GM18519 (cell line): ENCODE data around the gene IGSF3.
"Not testable (repeated sequence)": the region's sequence is repeated elsewhere in the genome, so short reads cannot be mapped to it uniquely, and the experiment has no call there.

ENCODE experiments used
- ATAC-seq: cut with Tn5 transposase; IDR thresholded peaks from one replicate; pipeline ENCODE4 v1.9.1; 2021; ENCODE audit warnings: mild to moderate bottlenecking, moderate library complexity; ENCODE audit not compliant: unreplicated experiment, low FRiP score

IGSF3 gene

GRCh38 chr1:116603646-116604045 is 63.9 kb downstream of the IGSF3 start:
- ATAC-seq: not testable (repeated sequence)

DNA sequence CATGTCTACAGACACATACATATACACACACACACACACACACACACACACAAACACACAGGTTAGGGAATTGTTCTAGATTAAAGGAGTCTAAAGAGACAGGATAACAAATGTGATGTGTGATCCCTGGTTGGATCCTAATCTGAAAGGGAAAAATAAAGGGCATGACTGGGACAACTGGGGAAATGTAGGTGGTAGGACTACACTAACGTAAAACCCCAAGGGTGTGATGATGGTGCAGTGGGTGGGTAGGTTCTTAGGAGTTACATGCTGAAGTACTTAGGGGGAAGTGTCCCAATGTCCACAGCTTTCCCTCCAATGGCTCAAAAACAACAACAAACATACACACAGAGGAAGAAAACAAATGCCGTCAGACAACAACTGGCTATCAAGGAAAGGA is 68.2 kb downstream of the IGSF3 start:
- ATAC-seq: not testable (repeated sequence)

DNA sequence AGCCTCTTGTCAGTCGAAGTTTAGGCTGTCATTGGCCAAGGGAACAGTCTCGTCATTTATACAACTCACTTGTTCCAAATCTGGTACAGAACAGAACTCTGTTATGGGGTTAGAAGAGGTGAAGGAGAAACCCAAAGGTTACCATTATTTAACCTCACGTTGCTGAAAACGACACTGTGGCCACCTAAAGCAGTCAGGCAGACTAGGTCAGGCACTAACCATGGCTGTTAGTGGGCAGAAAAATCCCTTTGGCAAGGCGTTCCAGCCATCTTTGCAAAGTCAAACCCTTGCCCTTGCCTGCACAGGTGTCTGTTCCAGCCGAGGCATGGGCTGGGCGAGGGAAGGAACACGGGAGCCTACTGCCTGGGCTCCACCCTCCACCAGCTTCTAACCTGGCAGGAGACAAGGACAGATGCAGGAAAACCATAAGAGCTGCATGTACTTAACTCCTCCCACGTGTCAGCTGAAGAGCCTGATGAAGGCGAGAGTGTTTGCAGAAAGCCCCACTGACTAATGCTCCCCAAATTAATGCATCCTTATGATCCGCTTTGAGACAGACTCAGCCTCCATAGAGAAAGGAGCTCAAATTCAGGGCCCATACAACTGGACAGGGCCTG is 69.0 kb downstream of the IGSF3 start:
- ATAC-seq: not testable (repeated sequence)

- peak; percentile 60 for ATAC-seq
These were observed 70.1 kb downstream of the IGSF3 start for GRCh38 chr1:116597388-116597787.

DNA sequence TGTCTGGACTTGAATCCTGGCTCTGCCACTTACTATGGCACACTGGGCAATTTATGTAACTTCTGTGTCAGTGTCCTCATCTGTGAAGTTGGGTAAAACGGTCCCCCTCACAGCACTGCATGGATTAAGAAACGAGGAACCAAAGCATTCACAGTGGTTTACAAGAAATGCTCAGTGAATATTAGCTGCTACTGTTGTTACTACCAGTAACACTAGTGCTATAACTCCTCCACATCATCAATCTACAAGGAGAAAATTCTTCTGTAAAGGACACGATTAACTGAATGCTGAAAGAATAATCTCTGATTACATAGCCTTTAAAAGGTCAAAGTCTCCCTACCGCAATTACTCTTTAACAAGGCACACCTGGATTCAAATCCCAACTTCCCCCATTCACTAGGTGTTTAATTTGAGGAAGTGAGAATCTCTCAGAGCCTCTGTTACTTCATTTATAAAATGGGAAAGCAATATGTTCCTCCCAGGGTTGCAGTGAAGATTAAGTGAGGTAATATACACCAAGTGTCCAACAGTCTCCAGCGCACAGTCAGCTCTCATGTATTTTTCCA is 70.7 kb downstream of the IGSF3 start:
- ATAC-seq: not testable (repeated sequence)

GRCh38 chr1:116595946-116596741 is 71.4 kb downstream of the IGSF3 start:
- not testable (repeated sequence) for ATAC-seq

DNA sequence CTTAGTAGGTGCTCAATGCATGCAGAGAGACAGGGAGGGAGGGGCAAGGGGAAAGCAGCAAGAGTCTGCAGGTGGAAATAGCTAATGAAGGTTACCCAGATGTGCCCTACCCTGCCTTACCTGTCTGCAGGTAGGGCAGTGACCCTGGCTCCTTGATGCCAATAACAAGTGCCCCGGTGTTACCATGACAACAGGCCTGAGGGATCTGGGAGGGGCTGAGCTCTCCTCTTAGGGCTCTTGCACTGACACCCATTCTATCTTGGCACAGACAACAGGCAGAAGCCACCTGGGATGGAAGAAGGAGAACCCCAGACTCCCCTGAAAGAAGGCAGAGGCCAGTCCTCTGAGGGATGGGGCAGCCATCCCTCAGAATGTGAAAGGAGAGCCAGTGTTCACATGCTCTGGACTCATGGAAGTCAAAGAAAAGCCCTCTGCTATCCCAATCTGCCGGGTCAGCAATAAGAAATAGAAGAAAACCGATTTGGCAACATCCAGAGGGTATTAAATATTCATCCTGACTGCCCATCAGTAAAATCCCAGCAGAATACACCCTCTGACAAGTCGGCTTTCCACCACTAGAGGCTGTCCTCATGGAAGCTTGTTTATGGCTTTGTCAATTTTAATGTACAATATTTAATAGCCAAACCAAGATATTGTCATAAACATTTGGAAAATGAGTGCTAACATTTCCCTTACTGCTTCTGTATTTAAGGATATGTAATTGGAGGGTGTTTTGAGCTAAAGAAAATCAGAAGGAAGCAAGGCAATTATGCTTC is 72.3 kb downstream of the IGSF3 start:
- ATAC-seq: not testable (repeated sequence)

DNA sequence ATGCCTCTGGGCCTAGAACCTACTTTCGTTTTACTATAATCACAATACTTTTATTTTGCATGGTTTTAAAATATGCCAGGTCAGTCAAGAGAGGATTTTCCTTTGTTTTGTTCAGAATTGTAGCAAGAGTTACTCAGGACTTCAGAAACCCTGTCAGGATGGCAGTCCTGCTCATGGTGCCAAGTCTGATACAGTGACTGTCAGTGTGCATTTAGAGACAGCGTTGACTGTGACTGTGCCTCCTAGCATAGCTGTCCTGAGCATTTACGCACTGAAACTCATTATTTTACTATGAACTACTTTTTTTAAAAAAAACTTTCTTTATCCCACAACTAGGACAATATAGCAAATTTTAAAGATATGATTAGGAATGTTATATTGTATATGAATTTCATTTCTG is 73.6 kb downstream of the IGSF3 start:
- not testable (repeated sequence) for ATAC-seq

DNA sequence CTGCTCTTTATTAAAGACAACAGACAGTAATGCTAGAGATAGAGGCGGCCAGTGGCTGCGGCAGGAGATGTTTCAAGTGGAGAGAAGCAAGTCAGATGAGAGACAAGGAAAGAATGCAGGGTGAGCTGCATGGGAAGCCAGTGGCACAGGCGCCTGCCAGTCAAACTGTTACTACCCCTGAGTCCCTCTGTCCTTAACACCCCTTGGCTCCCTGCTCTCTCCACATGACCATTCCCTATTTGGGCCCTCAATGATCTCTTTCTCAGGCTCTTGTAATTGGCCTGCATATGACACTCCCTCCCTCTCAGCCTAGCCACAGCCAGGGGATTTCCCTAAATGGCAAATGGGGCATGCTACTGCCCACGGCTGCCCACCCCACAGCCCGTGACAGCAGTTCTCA is 74.1 kb downstream of the IGSF3 start:
- not testable (repeated sequence) for ATAC-seq

- not testable (repeated sequence) for ATAC-seq
These were observed 75.5 kb downstream of the IGSF3 start for GRCh38 chr1:116591951-116592605.

DNA sequence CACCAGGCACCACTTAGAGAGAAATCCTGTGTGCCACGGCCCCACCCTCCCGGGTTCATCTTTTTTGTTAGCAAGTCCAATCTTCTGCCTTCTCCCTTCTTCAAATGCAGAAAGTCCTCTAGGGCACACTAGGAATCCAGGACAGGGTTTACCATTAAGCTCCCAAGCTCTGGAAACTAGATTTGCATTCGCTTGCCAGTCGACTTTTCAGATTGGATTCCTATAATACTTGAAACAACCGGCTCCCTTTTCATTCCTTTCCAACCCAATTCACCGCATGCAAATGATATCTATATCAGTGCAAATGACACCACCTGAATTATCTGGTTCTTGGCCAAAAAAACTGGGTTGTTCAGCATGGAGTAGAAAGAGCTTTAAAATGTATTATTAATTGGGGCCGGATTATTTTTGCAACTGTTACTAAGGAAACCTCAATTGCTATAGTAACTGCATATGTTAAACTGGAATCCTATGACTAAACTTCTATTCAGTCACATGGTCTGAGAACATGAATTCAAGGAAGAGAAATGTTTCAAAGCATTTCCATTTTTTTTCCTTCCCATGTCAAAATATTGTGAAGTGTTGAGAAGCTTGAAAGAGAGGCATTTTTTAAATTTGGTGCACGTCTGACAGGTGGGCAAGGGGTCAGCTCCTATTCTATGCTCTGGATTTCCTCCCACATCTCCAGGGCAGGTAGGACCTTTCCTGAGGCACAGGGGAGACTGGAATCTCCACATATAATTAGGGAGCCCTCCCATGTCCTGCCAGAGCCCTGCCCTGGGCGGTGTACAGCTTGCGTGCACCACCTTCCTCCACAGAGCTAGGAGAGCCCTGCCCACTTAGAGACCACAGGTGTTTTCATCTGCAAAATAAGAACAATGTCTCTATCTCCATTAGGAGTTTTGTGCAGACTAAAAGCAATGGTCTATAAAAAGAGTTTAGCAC is 76.3 kb downstream of the IGSF3 start:
- ATAC-seq: not testable (repeated sequence)

- not testable (repeated sequence) for ATAC-seq
These were observed 77.1 kb downstream of the IGSF3 start for GRCh38 chr1:116590359-116591005.

DNA sequence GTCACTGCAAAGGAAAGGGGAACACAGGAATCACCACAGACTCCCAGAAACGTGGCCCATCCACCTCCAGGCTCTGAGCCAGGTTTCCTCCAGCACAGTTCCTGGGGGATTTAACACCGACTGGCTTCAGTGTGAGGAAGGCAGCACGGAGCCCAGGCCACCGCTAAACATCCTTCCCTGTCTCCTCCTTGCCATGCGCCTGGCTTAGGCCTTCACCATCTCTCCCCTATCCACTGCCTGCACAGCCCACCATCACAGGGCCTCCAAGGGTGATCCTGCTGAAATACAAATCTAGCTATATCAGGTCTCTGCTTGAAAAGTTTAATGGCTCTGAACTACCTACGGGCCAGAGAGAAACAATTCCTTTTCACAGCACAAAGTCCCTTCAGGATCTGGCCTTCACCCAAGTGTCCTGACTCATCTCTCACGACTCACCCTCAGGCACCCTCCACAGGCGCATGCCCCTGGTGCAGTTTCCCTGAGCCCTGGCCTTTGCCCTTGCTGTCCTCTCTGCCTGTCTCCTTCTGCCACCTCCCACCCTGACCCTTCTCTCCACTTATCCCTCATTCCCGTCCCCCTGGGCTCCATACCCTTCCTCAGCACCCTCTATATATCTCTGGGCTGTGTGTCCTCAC is 78.3 kb downstream of the IGSF3 start:
- not testable (repeated sequence) for ATAC-seq

GRCh38 chr1:116587501-116588227 is 79.9 kb downstream of the IGSF3 start:
- ATAC-seq: no peak

DNA sequence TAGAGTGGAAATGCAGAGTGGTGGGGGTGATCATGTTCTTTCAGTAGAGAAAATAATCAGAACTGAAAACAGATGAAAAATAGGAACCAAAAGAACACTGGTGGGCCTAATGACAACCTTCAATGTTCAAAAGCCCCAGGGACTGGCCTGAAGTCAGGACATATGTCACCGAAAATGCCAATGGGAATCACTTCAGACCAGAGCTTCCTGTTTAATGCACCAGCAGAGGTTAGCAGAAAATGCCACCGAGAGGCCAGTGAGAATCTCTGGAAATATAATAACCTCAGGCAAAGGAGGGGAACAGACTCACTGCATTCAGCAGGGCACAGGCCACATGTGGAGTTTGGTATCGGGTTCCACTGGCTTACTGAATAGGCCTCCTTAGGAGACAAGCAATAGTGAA is 80.8 kb downstream of the IGSF3 start:
- ATAC-seq: no peak

DNA sequence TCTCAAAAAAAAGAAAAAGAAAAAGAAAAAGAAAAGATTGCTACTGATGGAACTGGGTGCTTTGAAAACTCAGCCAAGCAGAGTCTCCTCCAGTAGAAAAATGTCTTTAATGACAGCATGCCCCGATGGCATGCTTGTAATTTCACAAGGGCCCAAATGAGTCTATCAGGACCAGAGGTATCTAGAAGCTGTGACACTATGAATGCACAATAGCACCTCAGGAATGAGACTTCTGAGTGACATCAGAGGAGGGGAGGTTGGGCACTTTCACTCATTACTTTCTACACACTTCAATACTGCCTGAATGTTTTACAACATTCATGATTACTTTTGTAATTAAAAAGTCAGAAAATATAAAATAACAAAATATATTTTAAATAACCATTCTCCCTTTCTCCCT is 81.6 kb downstream of the IGSF3 start:
- ATAC-seq: no peak

- no peak for ATAC-seq
These were observed 86.1 kb downstream of the IGSF3 start for GRCh38 chr1:116581323-116581885.
